PC-9 (cell line): ENCODE results near the gene PLEKHF1. TPM values are rescaled to one million over a fixed set of nuclear protein-coding genes. Genes with fewer than 3 reads are reported as not detected.

Experiments used
- BruUV-seq: library from RNA; stranded (reverse); fragments of 400-500 nt; replicated peaks from 2 replicates; lab custom pipeline; 2021; lab: Mats Ljungman, UMichigan
- CTCF ChIA-PET: fragments of 300-600 bp; sonication (Branson Sonifier 250); formaldehyde crosslinking; loops from one replicate; lab custom pipeline; 2022; ENCODE audit warnings: antibody characterized with exemption; lab: Charles Lee
- POLR2A ChIA-PET: fragments of 300-600 bp; sonication (Branson Sonifier 250); formaldehyde crosslinking; loops from one replicate; lab custom pipeline; 2022; ENCODE audit warnings: antibody characterized with exemption; ENCODE audit not compliant: unreplicated experiment; lab: Charles Lee
- DNase-seq, 2 experiments: peaks; one replicate each; pipeline versions ENCODE4 v3.0.0 to v3.0.0-alpha.2; 2015 to 2022; ENCODE audit warnings: mixed read lengths in 1 of 2
- H2AFZ ChIP-seq: fragments of 200-600 bp; sonication (generic); 2 replicates; pipeline ENCODE4 v1.8.1; 2017; ENCODE audit warnings: antibody characterized with exemption
- H3F3A ChIP-seq: fragments of 200-600 bp; sonication (generic); 2 replicates; pipeline ENCODE4 v1.8.1; 2017; ENCODE audit warnings: antibody characterized with exemption, mild to moderate bottlenecking, low read depth; ENCODE audit not compliant: insufficient read depth
- H3K27ac ChIP-seq: fragments of 200-600 bp; sonication (generic); 2 replicates; pipeline ENCODE4 v1.6.1; 2016; ENCODE audit warnings: mixed run types
- H3K27me3 ChIP-seq: fragments of 200-600 bp; sonication (generic); 2 replicates; pipeline ENCODE4 v1.6.1; 2016; ENCODE audit warnings: low read depth, mixed run types; ENCODE audit not compliant: insufficient read depth
- H3K36me3 ChIP-seq: fragments of 200-600 bp; sonication (generic); 2 replicates; pipeline ENCODE4 v1.6.1; 2016; ENCODE audit warnings: low read depth, mixed run types
- H3K4me1 ChIP-seq: fragments of 200-600 bp; sonication (generic); replicated peaks from 2 replicates; pipeline ENCODE4 v1.6.1; 2016; ENCODE audit warnings: mixed run types; ENCODE audit not compliant: insufficient read depth
- H3K4me2 ChIP-seq: fragments of 200-600 bp; sonication (generic); 2 replicates; pipeline ENCODE4 v1.6.1; 2017; ENCODE audit warnings: mixed run types
- H3K4me3 ChIP-seq: fragments of 200-600 bp; sonication (generic); 2 replicates; pipeline ENCODE4 v1.6.1; 2016; ENCODE audit warnings: mixed run types
- H3K79me2 ChIP-seq: fragments of 200-600 bp; sonication (generic); 2 replicates; pipeline ENCODE4 v1.6.1; 2017; ENCODE audit warnings: low read depth, mixed run types
- H3K9me2 ChIP-seq: fragments of 200-600 bp; sonication (generic); 2 replicates; pipeline ENCODE4 v1.8.1; 2017; ENCODE audit warnings: mild to moderate bottlenecking; ENCODE audit not compliant: insufficient read depth
- H3K9me3 ChIP-seq: fragments of 200-600 bp; sonication (generic); 2 replicates; pipeline ENCODE4 v1.8.1; 2016; ENCODE audit warnings: low read depth; ENCODE audit not compliant: insufficient read depth
- H4K20me1 ChIP-seq: fragments of 200-600 bp; sonication (generic); 2 replicates; pipeline ENCODE4 v1.8.1; 2017; ENCODE audit not compliant: insufficient read depth
- CTCF ChIP-seq: fragments of 200-600 bp; sonication (generic); conservative IDR thresholded peaks from 2 replicates; pipeline ENCODE4 v1.6.1; 2017; ENCODE audit warnings: mixed run types, antibody characterized with exemption, mild to moderate bottlenecking, moderate library complexity
- EZH2 ChIP-seq: fragments of 200-600 bp; sonication (generic); IDR thresholded peaks from 2 replicates; pipeline ENCODE4 v1.8.0; 2017; ENCODE audit warnings: antibody characterized with exemption, low read depth
- intact Hi-C: fragments of 100-400 bp; cut with micrococcal nuclease; formaldehyde crosslinking; loops from one replicate; pipeline ENCODE4 v1.10.0; 2022; ENCODE audit not compliant: unreplicated experiment
- total RNA-seq: library from RNA; stranded (reverse); gene quantifications from 2 replicates; pipeline ENCODE4 v1.2.3, GENCODE V29; 2021

PLEKHF1 gene
- total RNA-seq, 1 experiment from 2014 or later = 16.0 TPM

DNA sequence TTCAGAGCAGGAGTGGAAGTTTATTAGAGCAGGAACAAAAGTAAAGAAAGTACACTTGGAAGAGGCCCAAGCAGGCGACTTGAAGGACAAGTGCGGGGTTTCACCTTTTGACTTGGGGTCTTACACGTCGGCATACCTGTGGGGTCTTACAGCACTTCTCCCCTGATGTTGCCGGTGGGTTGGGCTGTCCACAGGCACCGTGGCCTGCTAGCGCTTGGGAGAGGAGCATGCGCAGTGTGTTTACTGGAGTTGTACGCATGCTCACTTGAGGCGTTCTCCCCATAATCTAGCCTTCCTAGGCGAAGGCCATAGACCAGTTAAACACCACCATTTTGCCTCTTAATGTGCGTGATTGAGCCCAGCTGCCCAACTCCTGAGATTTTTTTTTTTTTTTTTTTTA is 25.0 kb upstream of the PLEKHF1 start:
- Histone ChIP-seq H3K27me3 (peaks cover 7% of the 10 kb centered on the region; the same call in 1 of the 2 replicates), H4K20me1 (no peaks in the 10 kb centered on the region), H3K4me2 (no peak overlapping the region), H2AFZ (no peak overlapping the region), H3K9me3 (no peaks in the 10 kb centered on the region), H3F3A (no peaks in the 10 kb centered on the region), H3K36me3 (no peaks in the 10 kb centered on the region), H3K27ac (no peak overlapping the region), H3K4me3 (no peak overlapping the region), H3K79me2 (no peaks in the 10 kb centered on the region), H3K9me2 (no peaks in the 10 kb centered on the region), H3K4me1 (no peaks in the 10 kb centered on the region)
- intact Hi-C loops = no loop called here
- no peak for TF ChIP-seq EZH2
- no peak for TF ChIP-seq CTCF
- POLR2A ChIA-PET = no interaction called here
- DNase-seq = no peak
- CTCF ChIA-PET = no interaction called here
- BruUV-seq = no TSS peak

- POLR2A ChIA-PET = no interaction called here
- no peaks in the 10 kb centered on the region for H3F3A ChIP-seq
- no peak overlapping the region for H3K4me2 ChIP-seq
- CTCF ChIA-PET = interaction anchor here (0.6 kb wide), 1 partner anchor 11 kb away, joined by 3 read pairs; no protein-coding TSS in a partner anchor
- intact Hi-C loops = no loop called here
- no peak overlapping the region for H3K4me3 ChIP-seq
- no peak overlapping the region for H2AFZ ChIP-seq
- peaks cover 7% of the 10 kb centered on the region; the same call in 1 of the 2 replicates for H3K27me3 ChIP-seq
- H3K36me3 ChIP-seq = no peaks in the 10 kb centered on the region
- H4K20me1 ChIP-seq = no peaks in the 10 kb centered on the region
- H3K4me1 ChIP-seq = 0 out of 2 replicates have a peak, but pooled peaks cover 4% of the 10 kb centered on the region
- no peaks in the 10 kb centered on the region for H3K79me2 ChIP-seq
- no peaks in the 10 kb centered on the region for H3K9me2 ChIP-seq
- H3K27ac ChIP-seq = no peak overlapping the region
- no TSS peak for BruUV-seq
- TF ChIP-seq EZH2 (no peak), CTCF (no peak)
- DNase-seq = no peak
- H3K9me3 ChIP-seq = no peaks in the 10 kb centered on the region
Measured at GRCh38 chr19:29641597-29641996, 23.7 kb upstream of the PLEKHF1 start.

DNA sequence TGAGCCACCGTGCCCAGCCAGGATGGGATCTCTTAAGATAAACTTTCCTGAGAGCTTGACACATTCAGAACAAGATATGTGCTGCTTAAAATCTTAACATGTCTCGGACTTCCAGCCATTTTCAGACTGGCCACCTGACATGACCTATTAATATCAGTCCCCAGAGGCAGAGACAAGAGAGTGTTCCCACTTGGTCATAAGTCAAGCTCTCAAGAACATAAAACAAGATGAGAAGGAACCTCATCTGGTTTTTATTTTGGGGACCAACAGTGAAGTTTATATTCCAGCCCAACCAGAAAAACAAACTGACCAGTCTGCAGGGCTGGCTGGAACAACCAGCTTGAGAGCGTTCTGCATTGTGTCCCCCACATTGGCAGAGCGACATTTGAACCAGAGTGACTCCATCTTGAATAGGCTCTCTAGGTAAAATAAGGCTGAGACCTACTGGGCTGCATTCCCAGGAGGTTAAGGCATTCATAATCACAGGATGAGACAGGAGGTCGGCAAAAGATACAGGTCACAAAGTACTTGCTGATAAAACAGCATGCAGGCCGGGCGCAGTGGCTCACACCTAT is 21.8 kb upstream of the PLEKHF1 start:
- intact Hi-C loops = no loop called here
- Histone ChIP-seq H3K9me3 (no peaks in the 10 kb centered on the region), H3K4me2 (no peak overlapping the region), H3K79me2 (no peaks in the 10 kb centered on the region), H3K9me2 (no peaks in the 10 kb centered on the region), H3K27me3 (peaks cover 7% of the 10 kb centered on the region; the same call in 1 of the 2 replicates), H3K4me1 (0 out of 2 replicates have a peak, but pooled peaks cover 4% of the 10 kb centered on the region), H2AFZ (no peak overlapping the region), H3K27ac (no peak overlapping the region), H4K20me1 (no peaks in the 10 kb centered on the region), H3K36me3 (no peaks in the 10 kb centered on the region), H3F3A (no peaks in the 10 kb centered on the region), H3K4me3 (no peak overlapping the region)
- BruUV-seq = no TSS peak
- TF ChIP-seq CTCF (no peak), EZH2 (no peak)
- DNase-seq = no peak
- CTCF ChIA-PET = no interaction called here
- POLR2A ChIA-PET = no interaction called here
